GM12873 (cell line): Measurements from ENCODE around the gene LMNA.

ENCODE experiments used
- CTCF ChIP-seq: IDR thresholded peaks from 2 replicates; pipeline ENCODE4 v1.5.1; 2012; ENCODE audit warnings: low read depth, mild to moderate bottlenecking, moderate library complexity, low read length, control low read depth; ENCODE audit not compliant: insufficient read depth; ENCODE audit errors: missing control alignments

The LMNA gene

GRCh38 chr1:156108664-156109241, 5.8 kb upstream of the LMNA start:
- no peak for TF ChIP-seq CTCF

GRCh38 chr1:156110252-156110651, 4.3 kb upstream of the LMNA start:
- TF ChIP-seq CTCF = no peak

GRCh38 chr1:156111355-156111962, 3.1 kb upstream of the LMNA start:
- no peak for TF ChIP-seq CTCF

GRCh38 chr1:156112276-156113137, 2.0 kb upstream of the LMNA start:
- TF ChIP-seq CTCF = no peak

- no peak for TF ChIP-seq CTCF
Measured at GRCh38 chr1:156113282-156113950, 1.1 kb upstream of the LMNA start.

- no peak for TF ChIP-seq CTCF
Measured at GRCh38 chr1:156114919-156115513, 505 bp downstream of the LMNA start.
